HepG2 (cell line): ENCODE data around the gene WNK4. TPM values are rescaled to one million over a fixed set of nuclear protein-coding genes. Genes with fewer than 3 reads are reported as not detected.

ENCODE experiments used
- FOXK2 ChIP-seq: fragments of 450-650 bp; IDR thresholded peaks from 2 replicates; pipeline ENCODE4 v1.6.1; 2016
- GZF1 ChIP-seq: sonication (generic); formaldehyde crosslinking; IDR thresholded peaks from 2 replicates; pipeline ENCODE4 v1.5.1; 2020; ENCODE audit warnings: mild to moderate bottlenecking, missing genetic modification reagents
- HDAC2 ChIP-seq: sonication (generic); formaldehyde crosslinking; IDR thresholded peaks from 2 replicates; pipeline ENCODE4 v1.4.0; 2020; ENCODE audit warnings: missing genetic modification reagents
- HNRNPLL ChIP-seq: fragments of 200-400 bp; formaldehyde crosslinking; IDR thresholded peaks from 2 replicates; pipeline ENCODE4 v1.6.1; 2017; ENCODE audit warnings: mild to moderate bottlenecking, low read depth, low read length; ENCODE audit not compliant: poor library complexity, severe bottlenecking
- IRF2 ChIP-seq: IDR thresholded peaks from 2 replicates; pipeline ENCODE4 v1.6.1; 2018; ENCODE audit warnings: missing genetic modification reagents, missing compliant biosample characterization
- KAT2B ChIP-seq: fragments of 150-350 bp; IDR thresholded peaks from 2 replicates; pipeline ENCODE4 v1.6.1; 2014; ENCODE audit warnings: low read depth, low read length, borderline replicate concordance
- KLF6 ChIP-seq: IDR thresholded peaks from 2 replicates; pipeline ENCODE4 v1.8.0; 2016; ENCODE audit warnings: missing biosample characterization, missing genetic modification reagents
- MIXL1 ChIP-seq: IDR thresholded peaks from 2 replicates; pipeline ENCODE4 v1.6.1; 2016
- NR2C2 ChIP-seq: sonication (generic); formaldehyde crosslinking; IDR thresholded peaks from 2 replicates; pipeline ENCODE4 v1.4.0; 2020; ENCODE audit warnings: missing genetic modification reagents, mild to moderate bottlenecking, moderate library complexity, borderline replicate concordance
- POLR2AphosphoS2 ChIP-seq: IDR thresholded peaks from 2 replicates; pipeline ENCODE4 v1.6.1; 2011; ENCODE audit warnings: low read depth, low read length, improper control_type of control experiment
- SNRNP70 ChIP-seq: fragments of 200-400 bp; formaldehyde crosslinking; IDR thresholded peaks from 2 replicates; pipeline ENCODE4 v1.6.1; 2017; ENCODE audit warnings: mild to moderate bottlenecking, low read depth, low read length, moderate library complexity
- ZFP37 ChIP-seq: sonication (generic); formaldehyde crosslinking; IDR thresholded peaks from 2 replicates; pipeline ENCODE4 v1.4.0; 2020; ENCODE audit warnings: missing genetic modification reagents, borderline replicate concordance
- ZNF335 ChIP-seq: sonication (generic); formaldehyde crosslinking; IDR thresholded peaks from 2 replicates; pipeline ENCODE4 v1.4.0; 2020; ENCODE audit warnings: missing genetic modification reagents
- polyA plus RNA-seq, 8 experiments: library from polyadenylated mRNA; depleted of rRNA in 3 of 8; stranded (reverse) in 7 of 8; unstranded in 1 of 8; fragments of >200 nt; fragmentation: Illumina TruSeq in 4 of 8; extraction: Trizol in 4 of 8; gene quantifications; 2 replicates each; pipeline versions ENCODE4 v1.2.1 to v1.2.3, GENCODE V29; 2011 to 2016; ENCODE audit warnings: low read depth in 4 of 8, missing spikeins in 1 of 8, mixed read lengths in 1 of 8; ENCODE audit not compliant: insufficient read depth in 1 of 8
- total RNA-seq, 5 experiments: library from RNA; depleted of rRNA; stranded (reverse); fragments of >200 nt; fragmentation: Illumina TruSeq; extraction: Trizol; gene quantifications; 2 replicates each; pipeline ENCODE4 v1.2.3, GENCODE V29; 2016; ENCODE audit warnings: low read depth in 1 of 5
- TF ChIP-seq, protein P1 (sequence below): sonication (generic); formaldehyde crosslinking; IDR thresholded peaks from 2 replicates; pipeline ENCODE4 v1.4.0; 2020; ENCODE audit warnings: mild to moderate bottlenecking, missing genetic modification reagents
- TF ChIP-seq, protein P2 (sequence below), 2 experiments: sonication (generic) in 1 of 2; formaldehyde crosslinking in 1 of 2; IDR thresholded peaks; 2 replicates each; pipeline versions ENCODE4 v1.4.0 to v1.6.1; 2018 to 2020; ENCODE audit warnings: missing genetic modification reagents in 2 of 2, borderline replicate concordance in 1 of 2, low read depth in 1 of 2, mild to moderate bottlenecking in 1 of 2, missing biosample characterization in 1 of 2
- TF ChIP-seq, protein P3 (sequence below): sonication (generic); formaldehyde crosslinking; IDR thresholded peaks from 2 replicates; pipeline ENCODE4 v1.8.1; 2023; ENCODE audit warnings: mild to moderate bottlenecking, missing genetic modification reagents
- TF ChIP-seq, protein P4 (sequence below): sonication (generic); formaldehyde crosslinking; IDR thresholded peaks from 2 replicates; pipeline ENCODE4 v1.4.0; 2020; ENCODE audit warnings: mild to moderate bottlenecking, missing genetic modification reagents, borderline replicate concordance
- TF ChIP-seq, protein P5 (sequence below): sonication (generic); formaldehyde crosslinking; IDR thresholded peaks from 2 replicates; pipeline ENCODE4 v1.5.1; 2020; ENCODE audit warnings: missing genetic modification reagents, mild to moderate bottlenecking, borderline replicate concordance

Gene WNK4
- total and polyA plus RNA-seq, 2 of the 13 experiments (the other 11 are each of a cell fraction or from before 2014, with no cell fraction given), result 2.7 to 13.7 TPM

DNA sequence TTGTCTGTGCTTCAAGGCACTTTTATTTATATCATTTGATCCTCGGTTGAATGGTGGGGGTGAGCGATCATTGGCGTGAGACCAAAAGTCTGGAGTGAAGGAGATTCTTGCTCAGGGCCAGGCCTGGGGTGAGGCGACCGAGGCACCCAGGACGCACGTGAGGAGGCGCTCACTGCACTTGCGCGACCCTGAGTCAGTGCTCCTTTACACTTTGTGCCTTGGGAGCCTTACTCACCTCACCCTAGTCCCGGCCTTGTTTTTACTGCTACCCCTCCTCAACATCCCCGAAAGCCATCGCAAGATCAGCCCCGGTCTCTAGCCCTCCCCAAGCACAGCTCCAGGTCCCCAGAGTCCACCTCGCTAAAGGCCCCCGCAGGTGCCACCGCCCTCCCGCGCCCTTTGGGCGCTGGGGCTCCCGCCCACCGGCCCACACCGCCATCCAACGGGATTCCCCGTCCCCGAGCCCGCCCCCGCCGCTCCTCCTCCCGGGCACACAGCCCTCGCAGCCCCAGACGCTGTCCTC is 36.1 kb upstream of the WNK4 start (continued):
- TF ChIP-seq, protein P1, sequence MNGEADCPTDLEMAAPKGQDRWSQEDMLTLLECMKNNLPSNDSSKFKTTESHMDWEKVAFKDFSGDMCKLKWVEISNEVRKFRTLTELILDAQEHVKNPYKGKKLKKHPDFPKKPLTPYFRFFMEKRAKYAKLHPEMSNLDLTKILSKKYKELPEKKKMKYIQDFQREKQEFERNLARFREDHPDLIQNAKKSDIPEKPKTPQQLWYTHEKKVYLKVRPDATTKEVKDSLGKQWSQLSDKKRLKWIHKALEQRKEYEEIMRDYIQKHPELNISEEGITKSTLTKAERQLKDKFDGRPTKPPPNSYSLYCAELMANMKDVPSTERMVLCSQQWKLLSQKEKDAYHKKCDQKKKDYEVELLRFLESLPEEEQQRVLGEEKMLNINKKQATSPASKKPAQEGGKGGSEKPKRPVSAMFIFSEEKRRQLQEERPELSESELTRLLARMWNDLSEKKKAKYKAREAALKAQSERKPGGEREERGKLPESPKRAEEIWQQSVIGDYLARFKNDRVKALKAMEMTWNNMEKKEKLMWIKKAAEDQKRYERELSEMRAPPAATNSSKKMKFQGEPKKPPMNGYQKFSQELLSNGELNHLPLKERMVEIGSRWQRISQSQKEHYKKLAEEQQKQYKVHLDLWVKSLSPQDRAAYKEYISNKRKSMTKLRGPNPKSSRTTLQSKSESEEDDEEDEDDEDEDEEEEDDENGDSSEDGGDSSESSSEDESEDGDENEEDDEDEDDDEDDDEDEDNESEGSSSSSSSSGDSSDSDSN (CRISPR knock-in tag), result peak; percentile 22; the same call in 1 of the 2 replicates
- TF ChIP-seq GZF1 (CRISPR knock-in tag), result no peak
- TF ChIP-seq, protein P2, sequence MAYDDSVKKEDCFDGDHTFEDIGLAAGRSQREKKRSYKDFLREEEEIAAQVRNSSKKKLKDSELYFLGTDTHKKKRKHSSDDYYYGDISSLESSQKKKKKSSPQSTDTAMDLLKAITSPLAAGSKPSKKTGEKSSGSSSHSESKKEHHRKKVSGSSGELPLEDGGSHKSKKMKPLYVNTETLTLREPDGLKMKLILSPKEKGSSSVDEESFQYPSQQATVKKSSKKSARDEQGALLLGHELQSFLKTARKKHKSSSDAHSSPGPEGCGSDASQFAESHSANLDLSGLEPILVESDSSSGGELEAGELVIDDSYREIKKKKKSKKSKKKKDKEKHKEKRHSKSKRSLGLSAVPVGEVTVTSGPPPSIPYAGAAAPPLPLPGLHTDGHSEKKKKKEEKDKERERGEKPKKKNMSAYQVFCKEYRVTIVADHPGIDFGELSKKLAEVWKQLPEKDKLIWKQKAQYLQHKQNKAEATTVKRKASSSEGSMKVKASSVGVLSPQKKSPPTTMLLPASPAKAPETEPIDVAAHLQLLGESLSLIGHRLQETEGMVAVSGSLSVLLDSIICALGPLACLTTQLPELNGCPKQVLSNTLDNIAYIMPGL (CRISPR knock-in tag; IDR thresholded peaks at IDR 0.05; ENCODE audit: borderline replicate concordance in 1 of 2, low read depth in 1 of 2), result no peak; a peak in 1 of 4 replicates
- TF ChIP-seq, protein P3, sequence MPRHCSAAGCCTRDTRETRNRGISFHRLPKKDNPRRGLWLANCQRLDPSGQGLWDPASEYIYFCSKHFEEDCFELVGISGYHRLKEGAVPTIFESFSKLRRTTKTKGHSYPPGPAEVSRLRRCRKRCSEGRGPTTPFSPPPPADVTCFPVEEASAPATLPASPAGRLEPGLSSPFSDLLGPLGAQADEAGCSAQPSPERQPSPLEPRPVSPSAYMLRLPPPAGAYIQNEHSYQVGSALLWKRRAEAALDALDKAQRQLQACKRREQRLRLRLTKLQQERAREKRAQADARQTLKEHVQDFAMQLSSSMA (CRISPR knock-in tag), result no peak
- no peak; the same call in 1 of the 2 replicates for TF ChIP-seq NR2C2
- TF ChIP-seq, protein P4, sequence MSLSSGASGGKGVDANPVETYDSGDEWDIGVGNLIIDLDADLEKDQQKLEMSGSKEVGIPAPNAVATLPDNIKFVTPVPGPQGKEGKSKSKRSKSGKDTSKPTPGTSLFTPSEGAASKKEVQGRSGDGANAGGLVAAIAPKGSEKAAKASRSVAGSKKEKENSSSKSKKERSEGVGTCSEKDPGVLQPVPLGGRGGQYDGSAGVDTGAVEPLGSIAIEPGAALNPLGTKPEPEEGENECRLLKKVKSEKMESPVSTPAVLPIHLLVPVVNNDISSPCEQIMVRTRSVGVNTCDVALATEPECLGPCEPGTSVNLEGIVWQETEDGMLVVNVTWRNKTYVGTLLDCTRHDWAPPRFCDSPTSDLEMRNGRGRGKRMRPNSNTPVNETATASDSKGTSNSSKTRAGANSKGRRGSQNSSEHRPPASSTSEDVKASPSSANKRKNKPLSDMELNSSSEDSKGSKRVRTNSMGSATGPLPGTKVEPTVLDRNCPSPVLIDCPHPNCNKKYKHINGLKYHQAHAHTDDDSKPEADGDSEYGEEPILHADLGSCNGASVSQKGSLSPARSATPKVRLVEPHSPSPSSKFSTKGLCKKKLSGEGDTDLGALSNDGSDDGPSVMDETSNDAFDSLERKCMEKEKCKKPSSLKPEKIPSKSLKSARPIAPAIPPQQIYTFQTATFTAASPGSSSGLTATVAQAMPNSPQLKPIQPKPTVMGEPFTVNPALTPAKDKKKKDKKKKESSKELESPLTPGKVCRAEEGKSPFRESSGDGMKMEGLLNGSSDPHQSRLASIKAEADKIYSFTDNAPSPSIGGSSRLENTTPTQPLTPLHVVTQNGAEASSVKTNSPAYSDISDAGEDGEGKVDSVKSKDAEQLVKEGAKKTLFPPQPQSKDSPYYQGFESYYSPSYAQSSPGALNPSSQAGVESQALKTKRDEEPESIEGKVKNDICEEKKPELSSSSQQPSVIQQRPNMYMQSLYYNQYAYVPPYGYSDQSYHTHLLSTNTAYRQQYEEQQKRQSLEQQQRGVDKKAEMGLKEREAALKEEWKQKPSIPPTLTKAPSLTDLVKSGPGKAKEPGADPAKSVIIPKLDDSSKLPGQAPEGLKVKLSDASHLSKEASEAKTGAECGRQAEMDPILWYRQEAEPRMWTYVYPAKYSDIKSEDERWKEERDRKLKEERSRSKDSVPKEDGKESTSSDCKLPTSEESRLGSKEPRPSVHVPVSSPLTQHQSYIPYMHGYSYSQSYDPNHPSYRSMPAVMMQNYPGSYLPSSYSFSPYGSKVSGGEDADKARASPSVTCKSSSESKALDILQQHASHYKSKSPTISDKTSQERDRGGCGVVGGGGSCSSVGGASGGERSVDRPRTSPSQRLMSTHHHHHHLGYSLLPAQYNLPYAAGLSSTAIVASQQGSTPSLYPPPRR, result no peak
- 0 out of 2 replicates have a peak, but pooled peaks have one; percentile 24 for TF ChIP-seq KLF6 (CRISPR knock-in tag)
- no peak for TF ChIP-seq ZNF335 (CRISPR knock-in tag)
- no peak; the same call in 1 of the 2 replicates for TF ChIP-seq MIXL1
- peak; percentile 16 for TF ChIP-seq HNRNPLL
- 0 out of 2 replicates have a peak, but pooled peaks have one; percentile 45 for TF ChIP-seq ZFP37
- TF ChIP-seq SNRNP70, result no peak
- no peak for TF ChIP-seq KAT2B
- no peak; the same call in 1 of the 2 replicates for TF ChIP-seq IRF2 (CRISPR knock-in tag)
- TF ChIP-seq, protein P5, sequence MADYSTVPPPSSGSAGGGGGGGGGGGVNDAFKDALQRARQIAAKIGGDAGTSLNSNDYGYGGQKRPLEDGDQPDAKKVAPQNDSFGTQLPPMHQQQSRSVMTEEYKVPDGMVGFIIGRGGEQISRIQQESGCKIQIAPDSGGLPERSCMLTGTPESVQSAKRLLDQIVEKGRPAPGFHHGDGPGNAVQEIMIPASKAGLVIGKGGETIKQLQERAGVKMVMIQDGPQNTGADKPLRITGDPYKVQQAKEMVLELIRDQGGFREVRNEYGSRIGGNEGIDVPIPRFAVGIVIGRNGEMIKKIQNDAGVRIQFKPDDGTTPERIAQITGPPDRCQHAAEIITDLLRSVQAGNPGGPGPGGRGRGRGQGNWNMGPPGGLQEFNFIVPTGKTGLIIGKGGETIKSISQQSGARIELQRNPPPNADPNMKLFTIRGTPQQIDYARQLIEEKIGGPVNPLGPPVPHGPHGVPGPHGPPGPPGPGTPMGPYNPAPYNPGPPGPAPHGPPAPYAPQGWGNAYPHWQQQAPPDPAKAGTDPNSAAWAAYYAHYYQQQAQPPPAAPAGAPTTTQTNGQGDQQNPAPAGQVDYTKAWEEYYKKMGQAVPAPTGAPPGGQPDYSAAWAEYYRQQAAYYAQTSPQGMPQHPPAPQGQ (CRISPR knock-in tag), result peak; percentile 69; the same call in 1 of the 2 replicates
- TF ChIP-seq POLR2AphosphoS2, result no peak
- no peak for TF ChIP-seq FOXK2
- TF ChIP-seq HDAC2, result no peak
